ENCODE results near the gene PLEKHJ1. TPM values are rescaled to one million over a fixed set of nuclear protein-coding genes. Genes with fewer than 3 reads are reported as not detected.
A peak's percentile ranks its signal among the peaks of the same experiment; 100 is the strongest.
"Not testable (repeated sequence)": the region's sequence is repeated elsewhere in the genome, so short reads cannot be mapped to it uniquely, and the experiment has no call there.

PLEKHJ1 gene
- 255 and 361 TPM in 2 replicates for total RNA-seq
- 297 and 342 TPM in 2 replicates for polyA plus RNA-seq

GRCh38 chr19:2236314-2237050, at the start of gene PLEKHJ1, which contains the start of gene SF3A2:
PLEKHJ1 (minus strand) TSS chr19:2236329; CDS start chr19:2236248, 81 bp downstream.
SF3A2 (plus strand) TSS chr19:2236824; CDS start chr19:2243419, 6,595 bp downstream.
- Histone ChIP-seq H3K27me3 (no peaks in the 10 kb centered on the region), H3K4me1 (ENCODE audit: low read depth) (peaks cover 29% of the 10 kb centered on the region), H3K4me3 (peak within 1 kb of the TSS; percentile 88), H3K27ac (peak within 1 kb of the TSS; percentile 92), H3K36me3 (peaks cover 3% of the 10 kb centered on the region), H3K9me3 (ENCODE audit: low read depth) (no peaks in the 10 kb centered on the region)
- peak; percentile 99 for TF ChIP-seq CTCF (IDR thresholded peaks at IDR 0.05; ENCODE audit: low read depth, low read length)
- DNase-seq (ENCODE audit: low read depth in 1 of 2, low spot score in 1 of 2) = peak; percentile 99

GRCh38 chr19:2283835-2284507, 47.8 kb upstream of the PLEKHJ1 start:
- H3K9me3 ChIP-seq (ENCODE audit: low read depth) = no peaks in the 10 kb centered on the region
- H3K27ac ChIP-seq = no peak overlapping the region
- no peak for TF ChIP-seq CTCF (IDR thresholded peaks at IDR 0.05; ENCODE audit: low read depth, low read length)
- no peaks in the 10 kb centered on the region for H3K4me1 ChIP-seq (ENCODE audit: low read depth)
- no peaks in the 10 kb centered on the region for H3K36me3 ChIP-seq
- peaks cover 65% of the 10 kb centered on the region for H3K27me3 ChIP-seq
- no peak overlapping the region for H3K4me3 ChIP-seq
- DNase-seq (ENCODE audit: low read depth in 1 of 2, low spot score in 1 of 2) = no peak

GRCh38 chr19:2282862-2283237, 46.7 kb upstream of the PLEKHJ1 start:
- H3K4me3 ChIP-seq = no peak overlapping the region
- no peak for DNase-seq (ENCODE audit: low read depth in 1 of 2, low spot score in 1 of 2)
- H3K27me3 ChIP-seq = peaks cover 54% of the 10 kb centered on the region
- no peak for TF ChIP-seq CTCF (IDR thresholded peaks at IDR 0.05; ENCODE audit: low read depth, low read length)
- H3K9me3 ChIP-seq (ENCODE audit: low read depth) = no peaks in the 10 kb centered on the region
- no peaks in the 10 kb centered on the region for H3K4me1 ChIP-seq (ENCODE audit: low read depth)
- H3K36me3 ChIP-seq = no peaks in the 10 kb centered on the region
- no peak overlapping the region for H3K27ac ChIP-seq

GRCh38 chr19:2282062-2282861, 46.1 kb upstream of the PLEKHJ1 start, which contains the start of gene PEAK3:
PEAK3 (minus strand) TSS chr19:2282175; CDS start chr19:2280931, 1,244 bp downstream.
- Histone ChIP-seq H3K4me1 (ENCODE audit: low read depth) (no peaks in the 10 kb centered on the region), H3K36me3 (no peaks in the 10 kb centered on the region), H3K9me3 (ENCODE audit: low read depth) (no peaks in the 10 kb centered on the region), H3K4me3 (no peak within 1 kb of the TSS), H3K27me3 (peaks cover 48% of the 10 kb centered on the region), H3K27ac (no peak within 1 kb of the TSS)
- DNase-seq (ENCODE audit: low read depth in 1 of 2, low spot score in 1 of 2) = peak; percentile 61 to 64
- no peak for TF ChIP-seq CTCF (IDR thresholded peaks at IDR 0.05; ENCODE audit: low read depth, low read length)

DNA sequence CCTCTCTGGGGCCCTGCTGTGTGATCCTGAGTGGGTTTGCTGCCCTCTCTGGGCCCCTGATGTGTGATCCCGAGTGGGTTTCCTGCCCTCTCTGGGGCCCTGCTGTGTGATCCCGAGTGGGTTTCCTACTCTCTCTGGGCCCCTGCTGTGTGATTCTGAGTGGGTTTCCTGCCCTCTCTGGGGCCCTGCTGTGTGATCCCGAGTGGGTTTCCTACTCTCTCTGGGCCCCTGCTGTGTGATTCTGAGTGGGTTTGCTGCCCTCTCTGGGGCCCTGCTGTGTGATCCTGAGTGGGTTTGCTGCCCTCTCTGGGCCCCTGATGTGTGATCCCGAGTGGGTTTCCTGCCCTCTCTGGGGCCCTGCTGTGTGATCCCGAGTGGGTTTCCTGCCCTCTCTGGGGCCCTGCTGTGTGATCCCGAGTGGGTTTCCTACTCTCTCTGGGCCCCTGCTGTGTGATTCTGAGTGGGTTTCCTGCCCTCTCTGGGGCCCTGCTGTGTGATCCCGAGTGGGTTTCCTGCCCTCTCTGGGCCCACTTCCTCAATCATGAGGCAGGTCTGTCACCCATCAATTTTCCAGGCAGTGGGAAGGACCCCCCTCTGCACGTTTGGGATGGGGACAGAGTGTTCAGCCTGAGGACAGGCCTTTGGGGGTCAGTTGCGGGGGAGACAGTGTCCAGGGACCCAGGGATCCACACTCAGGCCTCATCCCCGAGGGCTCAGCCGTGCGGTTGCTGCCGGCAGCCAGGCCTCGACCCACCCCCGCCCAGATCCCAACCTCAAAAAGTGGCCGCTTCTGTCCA, 45.3 kb upstream of the PLEKHJ1 start:
- not testable (repeated sequence) for DNase-seq (ENCODE audit: low read depth in 1 of 2, low spot score in 1 of 2); H3K9me3 ChIP-seq (ENCODE audit: low read depth); H3K4me3 ChIP-seq; H3K4me1 ChIP-seq (ENCODE audit: low read depth); H3K36me3 ChIP-seq; H3K27ac ChIP-seq
- H3K27me3 ChIP-seq = peaks cover 40% of the 10 kb centered on the region
